ENCODE data around the gene UNK.

DNA sequence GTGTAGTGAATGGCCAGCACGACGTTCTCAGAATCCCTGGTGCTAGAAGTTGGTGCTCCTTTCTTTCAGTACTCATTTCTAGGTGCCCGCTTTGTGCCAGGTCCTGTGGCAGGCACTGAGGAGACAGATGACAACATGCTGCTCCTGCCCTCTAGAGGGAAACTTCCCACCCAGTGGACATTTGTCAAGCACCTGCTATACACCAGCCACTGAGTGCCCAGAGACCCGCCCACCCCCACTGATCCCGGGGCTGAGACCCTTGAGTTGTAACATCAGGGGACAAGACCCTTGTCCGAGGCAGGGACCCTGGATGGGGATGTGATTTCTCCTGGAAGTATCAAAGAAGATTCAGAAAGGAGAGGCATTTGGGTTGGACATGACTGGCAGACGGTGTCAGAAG is 34.5 kb downstream of the UNK start:
- TF ChIP-seq, protein P1, sequence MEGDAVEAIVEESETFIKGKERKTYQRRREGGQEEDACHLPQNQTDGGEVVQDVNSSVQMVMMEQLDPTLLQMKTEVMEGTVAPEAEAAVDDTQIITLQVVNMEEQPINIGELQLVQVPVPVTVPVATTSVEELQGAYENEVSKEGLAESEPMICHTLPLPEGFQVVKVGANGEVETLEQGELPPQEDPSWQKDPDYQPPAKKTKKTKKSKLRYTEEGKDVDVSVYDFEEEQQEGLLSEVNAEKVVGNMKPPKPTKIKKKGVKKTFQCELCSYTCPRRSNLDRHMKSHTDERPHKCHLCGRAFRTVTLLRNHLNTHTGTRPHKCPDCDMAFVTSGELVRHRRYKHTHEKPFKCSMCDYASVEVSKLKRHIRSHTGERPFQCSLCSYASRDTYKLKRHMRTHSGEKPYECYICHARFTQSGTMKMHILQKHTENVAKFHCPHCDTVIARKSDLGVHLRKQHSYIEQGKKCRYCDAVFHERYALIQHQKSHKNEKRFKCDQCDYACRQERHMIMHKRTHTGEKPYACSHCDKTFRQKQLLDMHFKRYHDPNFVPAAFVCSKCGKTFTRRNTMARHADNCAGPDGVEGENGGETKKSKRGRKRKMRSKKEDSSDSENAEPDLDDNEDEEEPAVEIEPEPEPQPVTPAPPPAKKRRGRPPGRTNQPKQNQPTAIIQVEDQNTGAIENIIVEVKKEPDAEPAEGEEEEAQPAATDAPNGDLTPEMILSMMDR (IDR thresholded peaks at IDR 0.05), result no peak
- TF ChIP-seq POLR2A (IDR thresholded peaks at IDR 0.05), result no peak
